AG10803 (cell line): Measurements from ENCODE around the gene EEFSEC.

Experiments
- DNase-seq: peaks from one replicate; pipeline ENCODE4 v3.0.0; 2010; ENCODE audit warnings: low read depth
- H3K4me3 ChIP-seq: 2 replicates; pipeline ENCODE4 v1.5.1; 2011; ENCODE audit warnings: mild to moderate bottlenecking, low read length, control low read depth
- CTCF ChIP-seq: conservative IDR thresholded peaks from 2 replicates; pipeline ENCODE4 v1.5.1; 2011; ENCODE audit warnings: mild to moderate bottlenecking, low read length, control low read depth, inconsistent platforms

Gene EEFSEC

GRCh38 chr3:128455786-128456748 lies 302.8 kb downstream of the EEFSEC start:
- no peak overlapping the region for H3K4me3 ChIP-seq
- no peak for TF ChIP-seq CTCF
- no peak for DNase-seq

- no peak for DNase-seq
- TF ChIP-seq CTCF = no peak
- H3K4me3 ChIP-seq = no peak overlapping the region
Measured at GRCh38 chr3:128456776-128457715, 303.8 kb downstream of the EEFSEC start.

GRCh38 chr3:128457937-128458336 lies 304.7 kb downstream of the EEFSEC start:
- H3K4me3 ChIP-seq = no peak overlapping the region
- no peak for DNase-seq
- no peak for TF ChIP-seq CTCF
